Osteoblast (primary cell): ENCODE data around the gene DMD. TPM values are rescaled to one million over a fixed set of nuclear protein-coding genes. Genes with fewer than 3 reads are reported as not detected.

ENCODE experiments used
- DNase-seq: peaks from one replicate; pipeline ENCODE4 v3.0.0; 2011; ENCODE audit warnings: low spot score, mixed read lengths; ENCODE audit not compliant: insufficient read length; ENCODE audit errors: missing footprints
- H2AFZ ChIP-seq: 2 replicates; pipeline ENCODE4 v1.6.0; 2011; ENCODE audit warnings: mild to moderate bottlenecking, low read length
- H3K27ac ChIP-seq: 2 replicates; pipeline ENCODE4 v1.5.1; 2011; ENCODE audit warnings: mild to moderate bottlenecking, low read depth, low read length, moderate library complexity
- H3K27me3 ChIP-seq: 2 replicates; pipeline ENCODE4 v1.6.0; 2012; ENCODE audit warnings: mild to moderate bottlenecking, control low read depth, inconsistent platforms, low read length, moderate library complexity; ENCODE audit not compliant: insufficient read depth
- H3K36me3 ChIP-seq: 2 replicates; pipeline ENCODE4 v1.5.1; 2011; ENCODE audit warnings: mild to moderate bottlenecking, low read length, control low read depth, moderate library complexity; ENCODE audit not compliant: insufficient read depth
- H3K4me1 ChIP-seq: 2 replicates; pipeline ENCODE4 v1.5.1; 2011; ENCODE audit warnings: mild to moderate bottlenecking, low read length, control low read depth, moderate library complexity; ENCODE audit not compliant: insufficient read depth
- H3K4me2 ChIP-seq: 2 replicates; pipeline ENCODE4 v1.6.0; 2011; ENCODE audit warnings: mild to moderate bottlenecking, low read length; ENCODE audit not compliant: insufficient read depth
- H3K4me3 ChIP-seq: fragments of 200-600 bp; sonication (generic); 3 replicates; pipeline ENCODE4 v1.5.1; 2012; ENCODE audit warnings: mild to moderate bottlenecking, low read length, inconsistent platforms; ENCODE audit not compliant: insufficient read depth
- H3K79me2 ChIP-seq: 2 replicates; pipeline ENCODE4 v1.6.0; 2012; ENCODE audit warnings: mild to moderate bottlenecking, low read length, control low read depth, inconsistent platforms; ENCODE audit not compliant: insufficient read depth
- H3K9me3 ChIP-seq: 2 replicates; pipeline ENCODE4 v1.5.1; 2011; ENCODE audit warnings: low read depth, low read length, control low read depth
- H4K20me1 ChIP-seq: 2 replicates; pipeline ENCODE4 v1.6.0; 2012; ENCODE audit warnings: mild to moderate bottlenecking, low read length, control low read depth; ENCODE audit not compliant: insufficient read depth
- CTCF ChIP-seq: IDR thresholded peaks from 2 replicates; pipeline ENCODE4 v1.5.1; 2011; ENCODE audit warnings: mild to moderate bottlenecking, low read depth, low read length, moderate library complexity; ENCODE audit errors: extremely low read depth
- total RNA-seq: library from RNA; depleted of rRNA; stranded (reverse); fragments of >200 nt; gene quantifications from 2 replicates; pipeline ENCODE4 v1.2.3, GENCODE V29; 2012

Gene DMD
- total RNA-seq, 1 donor = 12.7 TPM

GRCh38 chrX:31279359-31279758, 1932.0 kb downstream of the DMD start:
- no peak overlapping the region for H2AFZ ChIP-seq
- H3K4me1 ChIP-seq = no peaks in the 10 kb centered on the region
- H3K79me2 ChIP-seq = no peaks in the 10 kb centered on the region
- H3K4me3 ChIP-seq = no peak overlapping the region
- H3K36me3 ChIP-seq = no peaks in the 10 kb centered on the region
- H3K9me3 ChIP-seq = no peaks in the 10 kb centered on the region
- peak; percentile 39 for TF ChIP-seq CTCF
- no peak overlapping the region for H3K27ac ChIP-seq
- H3K27me3 ChIP-seq = no peaks in the 10 kb centered on the region
- H3K4me2 ChIP-seq = no peak overlapping the region
- no peak for DNase-seq
- H4K20me1 ChIP-seq = no peaks in the 10 kb centered on the region

GRCh38 chrX:31272472-31272775, 1938.9 kb downstream of the DMD start:
- Histone ChIP-seq H3K27me3 (no peaks in the 10 kb centered on the region), H3K4me1 (no peaks in the 10 kb centered on the region), H3K4me2 (no peak overlapping the region), H3K4me3 (no peak overlapping the region), H3K9me3 (no peaks in the 10 kb centered on the region), H3K36me3 (no peaks in the 10 kb centered on the region), H3K27ac (no peak overlapping the region), H3K79me2 (no peaks in the 10 kb centered on the region), H4K20me1 (no peaks in the 10 kb centered on the region), H2AFZ (no peak overlapping the region)
- no peak for TF ChIP-seq CTCF
- DNase-seq = no peak

GRCh38 chrX:31271615-31272471, 1939.5 kb downstream of the DMD start:
- no peak overlapping the region for H2AFZ ChIP-seq
- no peaks in the 10 kb centered on the region for H3K36me3 ChIP-seq
- no peak for TF ChIP-seq CTCF
- H3K27me3 ChIP-seq = no peaks in the 10 kb centered on the region
- H3K9me3 ChIP-seq = no peaks in the 10 kb centered on the region
- H4K20me1 ChIP-seq = no peaks in the 10 kb centered on the region
- H3K4me1 ChIP-seq = no peaks in the 10 kb centered on the region
- no peak overlapping the region for H3K4me2 ChIP-seq
- no peak overlapping the region for H3K4me3 ChIP-seq
- H3K27ac ChIP-seq = no peak overlapping the region
- no peak for DNase-seq
- no peaks in the 10 kb centered on the region for H3K79me2 ChIP-seq

- TF ChIP-seq CTCF = no peak
- Histone ChIP-seq H3K27ac (no peak overlapping the region), H4K20me1 (no peaks in the 10 kb centered on the region), H3K4me3 (no peak overlapping the region), H3K36me3 (no peaks in the 10 kb centered on the region), H3K9me3 (no peaks in the 10 kb centered on the region), H3K4me1 (no peaks in the 10 kb centered on the region), H3K27me3 (no peaks in the 10 kb centered on the region), H2AFZ (no peak overlapping the region), H3K79me2 (no peaks in the 10 kb centered on the region), H3K4me2 (no peak overlapping the region)
- no peak for DNase-seq
Observed at GRCh38 chrX:31269914-31270313, 1941.4 kb downstream of the DMD start.
